Testis (tissue), 3 donors: ENCODE data around the gene FBP2. TPM values are rescaled to one million over a fixed set of nuclear protein-coding genes. Genes with fewer than 3 reads are reported as not detected.

Experiments
- DNase-seq: peaks from one replicate; pipeline ENCODE4 v3.0.0-alpha.2; 2019
- H3K27ac ChIP-seq, 2 donors: fragments of 200-600 bp; sonication (generic); one replicate each; pipeline ENCODE4 v1.5.1; 2019
- H3K27me3 ChIP-seq: fragments of 200-600 bp; sonication (generic); one replicate; pipeline ENCODE4 v1.5.1; 2019
- H3K36me3 ChIP-seq: fragments of 200-600 bp; sonication (generic); one replicate; pipeline ENCODE4 v1.5.1; 2017; ENCODE audit warnings: low read depth; ENCODE audit errors: missing control alignments
- H3K4me1 ChIP-seq: fragments of 200-600 bp; sonication (generic); one replicate; pipeline ENCODE4 v1.5.1; 2019
- H3K4me3 ChIP-seq, 2 donors: fragments of 200-600 bp; sonication (generic); one replicate each; pipeline ENCODE4 v1.5.1; 2017 to 2019
- H3K9me3 ChIP-seq: fragments of 200-600 bp; sonication (generic); one replicate; pipeline ENCODE4 v1.5.1; 2017
- POLR2A ChIP-seq: fragments of 450-650 bp; IDR thresholded peaks from one replicate; pipeline ENCODE4 v1.6.1; 2017; ENCODE audit warnings: antibody characterized with exemption, mild to moderate bottlenecking, moderate library complexity
- WGBS, 2 donors: methylation state at CpG; one replicate each; pipeline ENCODE4 v1.1.5; 2018; 5-methylcytosine and 5-hydroxymethylcytosine counted together
- intact Hi-C: fragments of 100-400 bp; cut with DNase I; formaldehyde crosslinking; loops from one replicate; pipeline ENCODE4 v1.15.1; 2023; ENCODE audit warnings: low total_unique reads
- polyA plus RNA-seq: library from polyadenylated mRNA; stranded (reverse); fragments of 350-450 nt; fragmentation: Illumina TruSeq; extraction: RNeasy Lipid Tissue Mini Kit (QIAGEN cat#74804); gene quantifications from one replicate; pipeline ENCODE4 v1.2.3, GENCODE V29; 2014; ENCODE audit warnings: low read depth, low replicate concordance; ENCODE audit not compliant: insufficient read depth
- total RNA-seq, 2 donors: library from RNA; depleted of rRNA; stranded (reverse); fragments of >200 nt; gene quantifications; one replicate each; pipeline ENCODE4 v1.2.3, GENCODE V29; 2016
- TF ChIP-seq, protein P1 (sequence below), 3 experiments: fragments of 450-650 bp in 2 of 3; fragments of 200-600 bp in 1 of 3; sonication (generic) in 1 of 3; IDR thresholded peaks; one replicate each; pipeline ENCODE4 v1.5.1; 2016 to 2019; ENCODE audit warnings: antibody characterized with exemption in 3 of 3, mild to moderate bottlenecking in 2 of 3, moderate library complexity in 1 of 3

Gene FBP2
- total and polyA plus RNA-seq, 3 donors from 2014 or later: 0.74 to 2.5 (median 1.6) TPM

GRCh38 chr9:94630833-94631232, 37.2 kb upstream of the FBP2 start:
- Histone ChIP-seq H3K27me3 (no peaks in the 10 kb centered on the region), H3K4me1 (peaks cover 3% of the 10 kb centered on the region), H3K9me3 (no peaks in the 10 kb centered on the region), H3K4me3 (no peak overlapping the region), H3K36me3 (no peaks in the 10 kb centered on the region), H3K27ac (no peak overlapping the region)
- no peak for TF ChIP-seq POLR2A
- TF ChIP-seq, protein P1, sequence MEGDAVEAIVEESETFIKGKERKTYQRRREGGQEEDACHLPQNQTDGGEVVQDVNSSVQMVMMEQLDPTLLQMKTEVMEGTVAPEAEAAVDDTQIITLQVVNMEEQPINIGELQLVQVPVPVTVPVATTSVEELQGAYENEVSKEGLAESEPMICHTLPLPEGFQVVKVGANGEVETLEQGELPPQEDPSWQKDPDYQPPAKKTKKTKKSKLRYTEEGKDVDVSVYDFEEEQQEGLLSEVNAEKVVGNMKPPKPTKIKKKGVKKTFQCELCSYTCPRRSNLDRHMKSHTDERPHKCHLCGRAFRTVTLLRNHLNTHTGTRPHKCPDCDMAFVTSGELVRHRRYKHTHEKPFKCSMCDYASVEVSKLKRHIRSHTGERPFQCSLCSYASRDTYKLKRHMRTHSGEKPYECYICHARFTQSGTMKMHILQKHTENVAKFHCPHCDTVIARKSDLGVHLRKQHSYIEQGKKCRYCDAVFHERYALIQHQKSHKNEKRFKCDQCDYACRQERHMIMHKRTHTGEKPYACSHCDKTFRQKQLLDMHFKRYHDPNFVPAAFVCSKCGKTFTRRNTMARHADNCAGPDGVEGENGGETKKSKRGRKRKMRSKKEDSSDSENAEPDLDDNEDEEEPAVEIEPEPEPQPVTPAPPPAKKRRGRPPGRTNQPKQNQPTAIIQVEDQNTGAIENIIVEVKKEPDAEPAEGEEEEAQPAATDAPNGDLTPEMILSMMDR (IDR thresholded peaks at IDR 0.05): no peak
- no peak for DNase-seq
- intact Hi-C loops: no loop called here
- 77 to 81% methylated on average over 5 of the region's 5 CpGs for WGBS, 2 donors

GRCh38 chr9:94630281-94630680, 36.7 kb upstream of the FBP2 start:
- H3K27me3 ChIP-seq: no peaks in the 10 kb centered on the region
- H3K4me3 ChIP-seq: no peak overlapping the region
- peaks cover 3% of the 10 kb centered on the region for H3K4me1 ChIP-seq
- no peak for TF ChIP-seq POLR2A
- TF ChIP-seq, protein P1 (IDR thresholded peaks at IDR 0.05): no peak
- H3K36me3 ChIP-seq: no peaks in the 10 kb centered on the region
- no peak overlapping the region for H3K27ac ChIP-seq
- DNase-seq: no peak
- WGBS, 2 donors: 86 to 97% methylated on average over 3 of the region's 3 CpGs
- H3K9me3 ChIP-seq: no peaks in the 10 kb centered on the region
- intact Hi-C loops: no loop called here

DNA sequence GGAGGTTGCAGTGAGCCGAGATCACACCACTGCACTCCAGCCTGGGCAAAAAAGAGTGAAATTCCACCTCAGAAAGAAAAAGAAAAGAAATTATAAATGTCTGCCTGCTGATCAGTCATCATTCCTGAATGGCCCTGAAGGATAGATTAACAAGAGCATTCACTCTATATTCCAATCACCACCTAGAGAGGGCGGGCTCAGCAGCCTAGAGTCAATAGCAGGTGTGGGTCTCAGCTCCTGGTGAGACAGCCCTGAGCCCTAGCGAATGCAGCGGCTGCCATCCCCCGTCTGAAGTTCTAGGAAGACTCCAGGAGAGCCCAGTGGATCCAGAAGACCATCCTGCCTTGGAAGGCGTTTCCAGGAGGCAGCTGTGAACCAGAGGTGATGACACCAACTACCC, 33.7 kb upstream of the FBP2 start:
- intact Hi-C loops: no loop called here
- H3K27me3 ChIP-seq: no peaks in the 10 kb centered on the region
- peaks cover 2% of the 10 kb centered on the region for H3K4me1 ChIP-seq
- no peak for TF ChIP-seq POLR2A
- TF ChIP-seq, protein P1 (IDR thresholded peaks at IDR 0.05): no peak
- WGBS, 2 donors: 89 to 96% methylated on average over 5 to 6 of the region's 6 CpGs
- H3K4me3 ChIP-seq: no peak overlapping the region
- DNase-seq: no peak
- no peaks in the 10 kb centered on the region for H3K36me3 ChIP-seq
- H3K27ac ChIP-seq: no peak overlapping the region
- H3K9me3 ChIP-seq: no peaks in the 10 kb centered on the region

DNA sequence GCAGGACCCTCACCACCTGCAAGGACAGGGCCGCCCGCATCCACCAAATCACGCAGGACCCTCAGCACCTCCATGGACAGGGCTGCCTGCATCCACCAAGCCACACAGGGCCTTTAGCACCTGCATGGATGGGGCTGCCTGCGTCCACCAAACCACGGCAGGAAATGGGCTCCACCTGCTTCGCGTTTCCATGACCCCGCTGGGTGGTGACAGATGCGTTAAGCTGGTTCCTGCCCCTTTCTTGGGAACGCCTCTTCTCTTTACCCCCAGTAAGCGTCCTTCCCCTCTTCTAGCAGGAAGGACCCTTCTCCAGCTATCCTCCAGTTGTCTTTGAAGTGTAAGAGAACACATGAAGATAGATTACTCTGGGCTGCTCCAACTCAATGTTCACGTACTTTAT, 32.2 kb upstream of the FBP2 start:
- Histone ChIP-seq H3K27ac (no peak overlapping the region), H3K36me3 (no peaks in the 10 kb centered on the region), H3K4me1 (no peaks in the 10 kb centered on the region), H3K9me3 (no peaks in the 10 kb centered on the region), H3K27me3 (no peaks in the 10 kb centered on the region), H3K4me3 (no peak overlapping the region)
- DNase-seq: no peak
- 83 to 84% methylated on average over 11 to 12 of the region's 12 CpGs for WGBS, 2 donors
- TF ChIP-seq, protein P1 (IDR thresholded peaks at IDR 0.05): no peak
- intact Hi-C loops: no loop called here

DNA sequence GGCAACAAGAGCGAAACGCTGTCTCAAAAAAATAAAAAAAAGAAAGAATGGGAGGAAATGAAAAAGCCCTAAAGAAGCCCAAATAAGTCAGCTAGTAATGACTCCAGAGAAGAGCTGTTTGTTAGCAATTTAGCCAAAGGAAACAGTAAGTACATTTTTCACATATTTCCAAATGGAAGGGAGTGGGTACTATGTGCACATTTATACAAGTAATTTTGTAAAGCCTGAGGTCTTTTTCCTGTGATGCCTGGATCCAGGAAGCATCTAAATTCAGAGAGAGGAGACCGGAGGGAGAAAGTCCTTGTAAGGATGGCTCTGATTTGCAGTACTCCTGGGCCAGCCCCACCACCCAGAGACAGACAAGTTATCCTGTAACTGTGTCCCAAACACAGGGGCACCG, 31.0 kb upstream of the FBP2 start:
- intact Hi-C loops: no loop called here
- WGBS, 2 donors: 60 to 66% methylated on average over 4 of the region's 4 CpGs
- Histone ChIP-seq H3K27ac (no peak overlapping the region), H3K4me1 (no peaks in the 10 kb centered on the region), H3K36me3 (no peaks in the 10 kb centered on the region), H3K4me3 (no peak overlapping the region), H3K9me3 (no peaks in the 10 kb centered on the region), H3K27me3 (no peaks in the 10 kb centered on the region)
- TF ChIP-seq, protein P1 (IDR thresholded peaks at IDR 0.05): no peak
- no peak for TF ChIP-seq POLR2A
- DNase-seq: no peak
